HL-60 (cell line): Measurements from ENCODE around the gene LHX2.

ENCODE experiments used
- POLR2AphosphoS5 ChIP-seq: IDR thresholded peaks from 2 replicates; pipeline ENCODE4 v1.6.1; 2012; ENCODE audit warnings: low read depth
- SPI1 ChIP-seq: IDR thresholded peaks from 2 replicates; pipeline ENCODE4 v1.6.1; 2012; ENCODE audit warnings: low read depth, mild to moderate bottlenecking, borderline replicate concordance
- TF ChIP-seq, protein P1 (sequence below): IDR thresholded peaks from one replicate; pipeline ENCODE4 v1.5.1; 2011; ENCODE audit warnings: low read length, control low read depth, inconsistent platforms; ENCODE audit not compliant: insufficient read depth
- TF ChIP-seq, protein P2 (sequence below): IDR thresholded peaks from 2 replicates; pipeline ENCODE4 v1.6.1; 2012; ENCODE audit warnings: low read depth; ENCODE audit not compliant: insufficient replicate concordance

DNA sequence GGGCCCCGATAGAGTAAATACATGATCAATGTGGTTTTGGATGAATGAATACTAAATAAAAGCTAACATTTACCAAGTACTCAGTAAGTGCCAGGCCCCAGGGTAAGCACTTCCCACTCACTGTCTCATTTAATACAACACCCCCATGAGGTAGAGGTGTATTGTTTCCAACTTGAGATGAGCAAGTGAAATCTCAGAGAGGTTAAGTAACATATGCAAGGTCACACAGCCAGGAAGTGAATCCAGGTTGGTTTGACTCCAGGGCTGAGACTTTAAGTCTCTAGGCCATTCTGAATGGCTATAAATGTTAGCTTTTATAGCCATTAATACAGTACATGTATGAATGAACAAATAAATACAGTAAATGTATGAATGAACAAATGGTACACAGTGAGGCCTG, 39.4 kb downstream of the LHX2 start:
- TF ChIP-seq, protein P1, sequence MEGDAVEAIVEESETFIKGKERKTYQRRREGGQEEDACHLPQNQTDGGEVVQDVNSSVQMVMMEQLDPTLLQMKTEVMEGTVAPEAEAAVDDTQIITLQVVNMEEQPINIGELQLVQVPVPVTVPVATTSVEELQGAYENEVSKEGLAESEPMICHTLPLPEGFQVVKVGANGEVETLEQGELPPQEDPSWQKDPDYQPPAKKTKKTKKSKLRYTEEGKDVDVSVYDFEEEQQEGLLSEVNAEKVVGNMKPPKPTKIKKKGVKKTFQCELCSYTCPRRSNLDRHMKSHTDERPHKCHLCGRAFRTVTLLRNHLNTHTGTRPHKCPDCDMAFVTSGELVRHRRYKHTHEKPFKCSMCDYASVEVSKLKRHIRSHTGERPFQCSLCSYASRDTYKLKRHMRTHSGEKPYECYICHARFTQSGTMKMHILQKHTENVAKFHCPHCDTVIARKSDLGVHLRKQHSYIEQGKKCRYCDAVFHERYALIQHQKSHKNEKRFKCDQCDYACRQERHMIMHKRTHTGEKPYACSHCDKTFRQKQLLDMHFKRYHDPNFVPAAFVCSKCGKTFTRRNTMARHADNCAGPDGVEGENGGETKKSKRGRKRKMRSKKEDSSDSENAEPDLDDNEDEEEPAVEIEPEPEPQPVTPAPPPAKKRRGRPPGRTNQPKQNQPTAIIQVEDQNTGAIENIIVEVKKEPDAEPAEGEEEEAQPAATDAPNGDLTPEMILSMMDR: no peak
- TF ChIP-seq POLR2AphosphoS5 (no peak), SPI1 (no peak)
- TF ChIP-seq, protein P2, sequence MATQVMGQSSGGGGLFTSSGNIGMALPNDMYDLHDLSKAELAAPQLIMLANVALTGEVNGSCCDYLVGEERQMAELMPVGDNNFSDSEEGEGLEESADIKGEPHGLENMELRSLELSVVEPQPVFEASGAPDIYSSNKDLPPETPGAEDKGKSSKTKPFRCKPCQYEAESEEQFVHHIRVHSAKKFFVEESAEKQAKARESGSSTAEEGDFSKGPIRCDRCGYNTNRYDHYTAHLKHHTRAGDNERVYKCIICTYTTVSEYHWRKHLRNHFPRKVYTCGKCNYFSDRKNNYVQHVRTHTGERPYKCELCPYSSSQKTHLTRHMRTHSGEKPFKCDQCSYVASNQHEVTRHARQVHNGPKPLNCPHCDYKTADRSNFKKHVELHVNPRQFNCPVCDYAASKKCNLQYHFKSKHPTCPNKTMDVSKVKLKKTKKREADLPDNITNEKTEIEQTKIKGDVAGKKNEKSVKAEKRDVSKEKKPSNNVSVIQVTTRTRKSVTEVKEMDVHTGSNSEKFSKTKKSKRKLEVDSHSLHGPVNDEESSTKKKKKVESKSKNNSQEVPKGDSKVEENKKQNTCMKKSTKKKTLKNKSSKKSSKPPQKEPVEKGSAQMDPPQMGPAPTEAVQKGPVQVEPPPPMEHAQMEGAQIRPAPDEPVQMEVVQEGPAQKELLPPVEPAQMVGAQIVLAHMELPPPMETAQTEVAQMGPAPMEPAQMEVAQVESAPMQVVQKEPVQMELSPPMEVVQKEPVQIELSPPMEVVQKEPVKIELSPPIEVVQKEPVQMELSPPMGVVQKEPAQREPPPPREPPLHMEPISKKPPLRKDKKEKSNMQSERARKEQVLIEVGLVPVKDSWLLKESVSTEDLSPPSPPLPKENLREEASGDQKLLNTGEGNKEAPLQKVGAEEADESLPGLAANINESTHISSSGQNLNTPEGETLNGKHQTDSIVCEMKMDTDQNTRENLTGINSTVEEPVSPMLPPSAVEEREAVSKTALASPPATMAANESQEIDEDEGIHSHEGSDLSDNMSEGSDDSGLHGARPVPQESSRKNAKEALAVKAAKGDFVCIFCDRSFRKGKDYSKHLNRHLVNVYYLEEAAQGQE: no peak
